Measurements from ENCODE around the gene EDNRA. TPM values are rescaled to one million over a fixed set of nuclear protein-coding genes. Genes with fewer than 3 reads are reported as not detected.

Gene EDNRA
- total RNA-seq, 1 donor from 2014 or later: 1.3 TPM

DNA sequence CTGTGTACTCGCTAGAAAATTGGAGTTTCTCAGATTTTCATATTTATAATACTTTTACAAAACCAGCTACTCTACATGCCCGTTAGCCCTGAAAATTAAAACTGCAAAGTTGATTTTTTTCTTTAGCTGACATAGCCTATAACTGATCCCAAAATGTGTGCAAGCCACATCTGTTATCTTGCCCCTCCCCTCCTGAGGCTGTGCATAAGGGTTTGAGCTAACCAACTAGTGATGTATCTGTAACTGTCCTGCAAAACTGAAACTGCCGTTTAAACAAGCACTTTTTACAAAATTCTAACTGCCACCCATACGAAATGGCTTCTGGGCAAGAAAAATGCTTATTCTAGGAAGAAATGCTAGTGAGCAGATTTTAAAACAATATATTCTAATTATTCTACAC is 59.1 kb downstream of the EDNRA start:
- no peak for DNase-seq (ENCODE audit: low read depth)

GRCh38 chr4:147542229-147542990 is 61.5 kb downstream of the EDNRA start:
- no peak for DNase-seq (ENCODE audit: low read depth)

GRCh38 chr4:147543034-147543433 is 62.1 kb downstream of the EDNRA start:
- DNase-seq (ENCODE audit: low read depth): peak; percentile 46

DNA sequence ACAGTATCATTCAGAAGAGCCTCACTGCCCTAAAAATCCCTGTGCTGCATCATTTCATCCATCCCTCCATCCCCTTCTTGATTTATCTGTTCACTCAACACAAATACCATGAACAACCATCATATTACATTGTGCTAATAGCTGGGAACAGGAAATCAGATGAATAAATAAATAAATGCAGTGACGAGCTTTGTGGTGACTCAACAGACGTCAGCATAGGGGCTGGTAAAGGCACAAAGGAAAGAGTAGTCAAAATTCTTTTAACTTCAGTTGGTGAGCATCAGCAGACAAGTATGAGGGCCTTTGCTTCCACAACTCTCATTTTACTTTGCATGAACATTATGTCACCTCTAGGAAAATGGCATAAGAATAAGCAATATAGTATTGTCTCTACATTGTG is 65.5 kb downstream of the EDNRA start:
- peak; percentile 31 for DNase-seq (ENCODE audit: low read depth)

DNA sequence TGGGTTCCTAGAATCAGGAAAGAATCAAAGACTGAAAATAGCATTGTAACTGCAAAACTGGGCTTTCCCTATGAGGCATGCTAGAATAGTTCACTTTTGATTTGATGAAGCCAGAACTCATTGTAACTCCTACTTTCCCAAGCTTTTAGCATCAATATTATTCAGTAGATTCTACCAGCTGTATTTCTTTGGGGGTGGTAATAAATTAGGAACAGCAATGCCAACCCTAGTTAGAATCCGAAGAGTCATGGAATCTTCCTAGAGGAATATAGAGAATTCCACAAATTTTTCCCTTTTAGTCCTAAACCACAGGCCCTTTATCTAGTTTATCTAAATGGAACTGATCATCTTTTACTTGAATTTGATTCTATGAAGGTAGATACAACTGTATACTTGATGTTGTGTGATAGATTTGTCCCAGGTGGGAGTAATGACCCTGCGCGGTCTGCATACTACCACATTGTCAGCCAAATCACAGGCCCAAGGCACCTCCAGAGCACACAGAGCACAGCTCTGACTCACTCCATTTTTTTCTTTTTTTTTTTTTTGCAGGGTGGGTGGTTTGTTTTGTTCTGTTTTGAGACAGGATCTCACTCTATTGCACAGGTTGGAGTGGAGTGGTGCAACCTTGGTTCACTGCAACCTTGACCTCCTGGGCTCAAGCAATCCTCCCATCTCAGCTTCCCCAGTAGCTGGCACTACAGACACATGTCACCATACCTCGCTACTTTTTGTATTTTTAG is 66.6 kb downstream of the EDNRA start:
- peak; percentile 76 for DNase-seq (ENCODE audit: low read depth)

- DNase-seq (ENCODE audit: low read depth): no peak
Measured at GRCh38 chr4:147548256-147548655, 67.4 kb downstream of the EDNRA start.

GRCh38 chr4:147550626-147551246 is 69.8 kb downstream of the EDNRA start:
- DNase-seq (ENCODE audit: low read depth): peak; percentile 75

- DNase-seq (ENCODE audit: low read depth): no peak
Measured at GRCh38 chr4:147560625-147561024, 79.7 kb downstream of the EDNRA start.

DNA sequence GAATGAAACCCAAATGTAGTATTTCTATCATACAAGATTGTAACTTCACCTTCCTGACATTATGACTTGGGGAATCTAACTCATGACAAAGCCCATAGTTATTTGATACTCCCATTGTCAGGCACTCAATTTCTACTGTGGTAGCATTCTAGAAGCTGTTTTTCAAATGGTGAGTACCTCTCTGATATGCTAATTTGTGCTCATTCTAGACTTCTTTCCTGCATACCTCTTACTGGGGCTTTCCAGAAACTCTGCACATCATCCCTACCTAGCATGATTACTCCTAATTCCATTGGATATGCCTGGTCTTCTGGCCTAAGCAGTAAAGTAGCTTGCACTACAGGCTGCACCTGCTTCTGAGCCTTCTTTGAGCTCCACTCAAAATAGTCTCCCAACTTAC is 85.9 kb downstream of the EDNRA start:
- DNase-seq (ENCODE audit: low read depth): no peak

DNA sequence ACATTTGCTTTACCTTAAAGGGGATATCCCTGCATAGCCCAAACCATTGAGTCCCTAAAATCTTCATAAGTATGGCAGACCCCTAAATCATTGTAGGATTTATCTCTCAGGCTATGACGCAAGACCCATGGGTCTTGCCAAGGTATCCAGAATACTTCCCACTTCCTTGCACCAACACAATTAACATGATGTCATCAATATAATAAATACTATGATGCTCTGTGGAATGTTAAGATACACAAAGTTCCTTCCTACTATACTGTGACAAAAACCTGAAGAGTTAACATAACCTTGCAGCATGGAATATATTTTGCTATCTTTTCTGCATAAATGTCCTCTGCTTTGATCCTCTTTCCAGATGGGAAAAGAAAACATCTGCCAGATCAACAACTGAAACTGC is 86.4 kb downstream of the EDNRA start:
- DNase-seq (ENCODE audit: low read depth): no peak

DNA sequence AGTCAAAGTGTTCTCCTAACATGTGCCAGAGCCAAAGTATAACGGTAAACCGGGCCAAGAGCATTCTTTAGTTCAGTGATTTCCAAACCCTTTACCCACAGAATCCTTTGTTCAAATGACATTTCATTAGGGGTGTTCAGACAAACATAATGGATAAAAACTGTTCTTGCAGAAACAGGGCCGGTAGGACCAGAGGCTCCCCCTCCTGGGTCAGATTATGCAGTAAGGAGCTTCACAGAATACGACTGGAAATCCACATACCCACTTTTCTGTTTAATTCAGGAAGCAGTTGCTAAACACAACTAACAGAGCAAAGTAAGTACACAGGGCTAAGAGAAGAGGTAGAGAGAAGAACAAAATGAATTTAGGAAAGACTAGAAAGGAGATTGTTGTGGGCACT is 89.7 kb downstream of the EDNRA start:
- DNase-seq (ENCODE audit: low read depth): no peak

DNA sequence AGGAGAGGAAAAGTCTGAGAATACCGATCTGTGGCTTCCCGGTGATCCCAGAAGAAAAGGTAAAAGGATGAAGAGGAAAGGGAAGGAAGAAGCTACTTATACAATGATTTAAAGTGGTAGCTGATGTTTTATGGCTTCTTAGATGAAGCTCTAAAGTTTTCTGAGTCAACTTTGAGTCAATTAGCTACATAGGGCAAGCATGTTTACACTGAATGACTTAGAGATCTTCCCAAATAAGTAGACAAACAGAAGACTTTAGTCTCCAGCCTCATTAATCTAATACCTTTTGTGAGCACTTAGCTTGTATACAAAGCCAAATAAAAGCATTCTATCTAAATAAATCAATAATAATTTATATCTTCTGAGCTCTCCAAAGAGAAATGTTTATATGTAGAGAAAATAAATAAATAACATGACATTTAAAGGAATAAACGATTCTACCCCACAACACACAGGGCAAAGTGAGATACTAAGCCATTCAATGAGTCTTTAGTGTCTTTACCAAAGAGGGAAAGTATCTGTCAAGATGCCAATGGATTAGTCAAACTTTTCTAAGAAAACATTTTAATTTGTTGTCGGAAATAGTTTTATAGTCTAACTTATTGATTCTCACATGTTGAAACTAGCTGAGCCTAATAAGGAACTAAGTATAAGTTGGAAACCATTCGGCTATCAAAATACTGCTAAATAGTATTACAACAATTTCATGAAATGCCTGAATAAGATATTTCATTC is 90.3 kb downstream of the EDNRA start:
- no peak for DNase-seq (ENCODE audit: low read depth)

DNA sequence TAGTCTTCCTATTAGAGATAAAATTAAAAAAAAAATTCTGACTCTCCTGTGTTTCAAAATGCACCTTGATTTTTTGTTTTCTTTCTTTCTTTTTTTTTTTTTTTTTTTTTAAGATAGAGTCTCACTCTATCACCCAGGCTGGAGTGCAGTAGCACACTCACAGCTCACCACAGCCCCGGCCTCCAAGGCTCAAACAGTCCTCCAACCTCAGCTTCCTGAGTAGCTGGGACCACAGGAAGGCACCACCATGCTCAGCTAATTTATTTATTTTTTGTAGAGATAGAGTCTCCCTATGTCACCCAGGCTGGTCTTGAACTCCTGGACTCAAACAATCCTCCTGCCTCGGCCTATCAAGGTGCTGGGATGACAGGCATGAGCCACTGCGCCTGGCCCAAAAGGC is 95.2 kb downstream of the EDNRA start:
- no peak for DNase-seq (ENCODE audit: low read depth)

- DNase-seq (ENCODE audit: low read depth): peak; percentile 99
Measured at GRCh38 chr4:147578051-147578476, 97.2 kb downstream of the EDNRA start.

DNA sequence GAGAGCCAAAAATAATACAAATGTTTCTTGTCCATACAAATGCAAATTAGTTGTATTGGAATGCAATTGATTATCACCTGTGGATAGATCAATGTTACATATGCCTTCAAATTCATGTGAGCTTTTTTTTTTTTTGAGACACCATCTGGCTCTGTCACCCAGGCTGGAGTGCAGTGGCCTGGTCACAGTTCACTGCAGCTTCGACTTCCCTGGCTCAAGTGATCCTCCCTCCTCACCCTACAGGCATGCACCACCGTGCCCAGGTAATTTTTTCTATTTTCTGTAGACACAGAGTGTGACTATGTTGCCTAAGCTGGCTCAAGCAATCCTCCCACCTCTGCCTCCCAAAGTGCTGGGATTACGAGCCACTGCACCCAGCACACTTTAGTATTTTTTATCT is 97.7 kb downstream of the EDNRA start:
- peak; percentile 37 for DNase-seq (ENCODE audit: low read depth)

DNA sequence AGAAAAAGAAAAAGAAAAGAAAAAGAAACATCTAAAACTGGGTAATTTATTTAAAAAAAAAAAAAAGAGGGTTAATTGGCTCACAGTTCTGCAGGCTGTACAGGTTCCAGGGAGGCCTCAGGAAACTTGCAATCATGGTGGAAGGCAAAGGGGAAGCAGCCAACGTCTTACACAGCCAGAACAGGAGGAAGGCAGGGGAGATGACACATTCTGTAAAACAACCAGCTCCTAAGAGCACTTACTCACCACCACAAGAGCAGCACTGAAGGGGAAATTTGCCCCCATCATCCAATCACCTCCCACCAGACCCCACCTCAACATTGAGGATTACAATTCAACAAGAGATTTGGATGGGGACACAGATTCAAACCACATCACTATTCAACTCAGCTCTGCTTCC is 99.5 kb downstream of the EDNRA start:
- DNase-seq (ENCODE audit: low read depth): peak; percentile 22

- DNase-seq (ENCODE audit: low read depth): peak; percentile 41
Measured at GRCh38 chr4:147581606-147582350, 100.9 kb downstream of the EDNRA start.

GRCh38 chr4:147582386-147583060 is 101.6 kb downstream of the EDNRA start:
- peak; percentile 23 for DNase-seq (ENCODE audit: low read depth)

DNA sequence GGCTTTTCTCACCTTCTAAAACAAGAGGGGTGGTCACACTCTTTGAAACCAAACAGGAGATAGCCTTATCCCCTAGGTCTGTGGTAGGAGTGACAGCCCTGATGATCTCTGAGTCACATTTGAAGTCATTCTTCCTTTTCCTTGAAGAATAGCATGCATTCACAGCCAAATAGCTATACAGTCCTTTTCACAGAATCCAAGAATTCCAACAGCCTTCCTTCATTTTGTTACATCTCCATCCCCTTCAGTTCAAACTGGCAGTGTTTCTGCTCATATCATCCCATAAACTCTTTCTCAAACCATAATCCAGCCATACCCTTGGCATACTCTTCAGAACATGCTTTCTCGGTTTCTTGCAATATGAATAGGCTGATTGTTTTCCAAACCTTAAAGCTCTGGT is 103.0 kb downstream of the EDNRA start:
- no peak for DNase-seq (ENCODE audit: low read depth)

DNA sequence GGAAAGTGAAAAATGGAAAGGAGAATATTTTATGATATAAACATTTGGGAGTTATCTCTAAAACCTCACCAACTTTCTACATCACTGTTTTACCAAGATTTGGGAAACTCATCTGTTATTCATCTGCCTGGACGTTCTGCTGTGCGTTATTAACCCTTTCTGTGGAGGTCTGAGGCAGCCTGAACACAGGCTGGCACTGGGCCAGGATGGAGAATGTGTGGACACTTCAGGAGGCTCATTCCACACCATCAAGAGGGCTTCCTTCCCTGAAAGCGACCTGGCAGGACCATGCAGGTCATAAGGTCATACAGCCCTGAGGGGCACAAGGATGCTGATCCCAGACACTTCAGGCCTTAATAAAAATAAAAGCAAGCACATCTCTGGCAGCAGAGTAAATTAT is 105.1 kb downstream of the EDNRA start:
- DNase-seq (ENCODE audit: low read depth): no peak

DNA sequence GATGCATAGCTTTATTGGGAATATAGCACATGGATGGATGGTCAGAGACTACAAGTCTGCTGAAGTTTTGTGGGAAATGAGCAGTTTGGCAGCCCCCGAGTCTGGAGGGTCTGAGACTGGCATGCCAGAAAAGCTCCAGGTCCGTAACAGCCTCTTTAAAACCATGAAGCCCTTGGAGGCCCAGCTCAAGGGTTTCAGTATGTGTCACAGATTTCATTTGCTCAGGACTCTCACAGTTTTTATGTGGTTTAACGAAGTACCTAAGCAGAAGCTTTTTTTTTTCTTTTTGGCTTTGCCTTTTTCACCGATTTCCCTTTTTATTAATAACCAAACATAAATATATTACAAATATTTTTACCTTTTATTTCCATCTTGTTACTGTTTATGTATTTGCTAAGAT is 105.7 kb downstream of the EDNRA start:
- no peak for DNase-seq (ENCODE audit: low read depth)
